ENCODE results near the gene PER1. TPM values are rescaled to one million over a fixed set of nuclear protein-coding genes. Genes with fewer than 3 reads are reported as not detected.
A peak's percentile ranks its signal among the peaks of the same experiment; 100 is the strongest.

Gene PER1
- total and polyA plus RNA-seq, 2 of the 13 experiments (the other 11 are each of a cell fraction or from before 2014, with no cell fraction given): 2.6 to 3.6 TPM

DNA sequence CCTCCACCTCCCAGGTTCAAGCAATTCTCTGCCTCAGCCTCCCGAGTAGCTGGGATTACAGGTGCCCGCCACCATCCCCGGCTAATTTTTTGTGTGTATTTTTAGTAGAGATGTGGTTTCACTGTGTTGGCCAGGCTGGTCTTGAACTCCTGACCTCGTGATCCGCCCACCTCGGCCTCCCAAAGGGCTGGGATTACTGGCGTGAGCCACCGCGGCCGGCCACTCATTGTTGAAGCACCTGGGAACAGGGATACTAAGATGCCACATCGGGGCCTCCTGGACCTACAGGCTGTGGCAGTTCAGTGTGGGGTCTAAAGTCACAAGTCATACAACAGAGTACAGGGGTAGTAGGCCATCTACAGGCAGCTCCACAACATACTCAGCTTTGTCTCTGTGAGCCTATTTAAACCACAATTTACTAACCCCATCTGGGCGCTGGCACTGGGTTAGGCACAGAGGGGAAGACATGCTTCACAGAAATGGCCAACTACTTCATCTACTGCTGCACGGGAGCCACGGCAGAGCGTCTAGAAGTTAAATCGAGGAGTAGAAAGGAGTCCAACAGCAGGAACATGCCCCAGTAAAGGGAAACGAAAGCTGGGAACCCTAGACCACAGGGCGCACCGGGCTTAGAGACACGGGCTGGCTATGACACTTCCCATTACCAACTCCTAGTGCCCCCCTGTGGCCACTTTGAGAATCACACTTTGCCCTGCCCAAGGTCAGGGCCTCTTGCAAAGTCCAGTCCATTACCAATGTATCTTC is 6.2 kb upstream of the PER1 start:
- no peaks in the 10 kb centered on the region; a peak in 1 of 5 replicates for H3K27me3 ChIP-seq (ENCODE audit: control insufficient read depth in 1 of 2, insufficient read depth in 2 of 2, low read length in 2 of 2)
- intact Hi-C loops (cut with micrococcal nuclease; ENCODE audit: unreplicated experiment) (loop anchor here (1.0 kb wide), 1 partner anchor 38 kb away; no protein-coding TSS in a partner anchor), in situ Hi-C loops (cut with HindIII; ENCODE audit: extremely low pct_ligation_motif_present, low pct_unique_long_range_greater_than_20kb) (loop anchor here (5.0 kb wide), 1 partner anchor 36 kb away; the partner anchor contains the start of gene HES7)
- peaks cover 1 to 7% of the 10 kb centered on the region in 2 experiments; a peak in 3 of 5 replicates for H3K36me3 ChIP-seq (replicated peaks in 1 of 2; ENCODE audit: control insufficient read depth in 1 of 2, insufficient read depth in 2 of 2, low read length in 2 of 2)
- H3K9me3 ChIP-seq (ENCODE audit: low read length): no peaks in the 10 kb centered on the region
- H3K4me3 ChIP-seq (replicated peaks in 1 of 3; ENCODE audit: insufficient read depth in 1 of 3, low read depth in 2 of 3, low read length in 3 of 3): no peak overlapping the region
- H3K4me1 ChIP-seq (ENCODE audit: insufficient read depth, low read length): peaks cover 59% of the 10 kb centered on the region
- H2AFZ ChIP-seq (ENCODE audit: low read length): no peak overlapping the region
- H3K9ac ChIP-seq (ENCODE audit: insufficient read depth, low read depth, low read length): no peak overlapping the region; the same call in 1 of the 2 replicates
- ATAC-seq (peak; percentile 31), FAIRE-seq (peak; percentile 64), DNase-seq (ENCODE audit: low spot score) (peak; percentile 81)
- ChIA-PET POLR2A (interaction anchor here (1.9 kb wide), 1 partner anchor 15 kb away, joined by 18 read pairs; no protein-coding TSS in a partner anchor), CTCF (ENCODE audit: low intra/inter-chr PET ratio, low total read pairs) (interaction anchor here (1.8 to 2.3 kb wide), 2 partner anchors 20 to 37 kb away, joined by 4 to 28 read pairs; no protein-coding TSS in a partner anchor)
- peaks cover 18% of the 10 kb centered on the region for H3K79me2 ChIP-seq (ENCODE audit: insufficient read depth, low read length)
- peak overlapping the region; percentile 64 for H3K4me2 ChIP-seq (ENCODE audit: low read depth, low read length)
- H4K20me1 ChIP-seq (ENCODE audit: insufficient read depth, low read length): no peaks in the 10 kb centered on the region
- BruUV-seq (replicated peaks): no TSS peak
- peak overlapping the region; percentile 73 for H3K27ac ChIP-seq (ENCODE audit: extremely low read length, insufficient read depth, low read length)
- WGBS (ENCODE audit: low lambda C conversion rate): 55% methylated on average over 11 of the region's 20 CpGs
- TF ChIP-seq SOX13 (IDR thresholded peaks at IDR 0.05) (no peak), SOX13 (CRISPR knock-in tag; conservative IDR thresholded peaks at IDR 0.05 in 1 of 2, IDR thresholded peaks at IDR 0.05 in 1 of 2) (0 out of 4 replicates have a peak, but pooled peaks of 1 of the 2 experiments have one; percentile 21), RARA (CRISPR knock-in tag; IDR thresholded peaks at IDR 0.05) (peak; percentile 55; the same call in 1 of the 2 replicates), CSRNP2 (CRISPR knock-in tag; conservative IDR thresholded peaks at IDR 0.05; ENCODE audit: low read depth) (no peak), ETV5 (CRISPR knock-in tag; IDR thresholded peaks at IDR 0.05; ENCODE audit: borderline replicate concordance) (no peak), SKI (IDR thresholded peaks at IDR 0.05; ENCODE audit: partially characterized antibody) (no peak), PATZ1 (CRISPR knock-in tag; IDR thresholded peaks at IDR 0.05) (peak; percentile 24; the same call in 1 of the 2 replicates), ZIK1 (CRISPR knock-in tag; IDR thresholded peaks at IDR 0.05; ENCODE audit: borderline replicate concordance, low read depth) (no peak), YEATS2 (CRISPR knock-in tag; IDR thresholded peaks at IDR 0.05; ENCODE audit: borderline replicate concordance) (0 out of 2 replicates have a peak, but pooled peaks have one; percentile 44), ZNF430 (CRISPR knock-in tag; IDR thresholded peaks at IDR 0.05) (0 out of 2 replicates have a peak, but pooled peaks have one; percentile 29), FOXK1 (CRISPR knock-in tag; IDR thresholded peaks at IDR 0.05; ENCODE audit: borderline replicate concordance, low read depth) (no peak), KLF13 (CRISPR knock-in tag; IDR thresholded peaks at IDR 0.05) (no peak), ELF3 (CRISPR knock-in tag; IDR thresholded peaks at IDR 0.05) (peak; percentile 23; the same call in 1 of the 2 replicates), EP300 (IDR thresholded peaks at IDR 0.05; ENCODE audit: low read depth in 2 of 2, low read length in 2 of 2) (no peak), EP300 (CRISPR knock-in tag; IDR thresholded peaks at IDR 0.05; ENCODE audit: borderline replicate concordance) (0 out of 2 replicates have a peak, but pooled peaks have one; percentile 22), DNMT1 (CRISPR knock-in tag; IDR thresholded peaks at IDR 0.05) (no peak), RAD51 (IDR thresholded peaks at IDR 0.05; ENCODE audit: borderline replicate concordance) (no peak)
- TF ChIP-seq, protein P1, sequence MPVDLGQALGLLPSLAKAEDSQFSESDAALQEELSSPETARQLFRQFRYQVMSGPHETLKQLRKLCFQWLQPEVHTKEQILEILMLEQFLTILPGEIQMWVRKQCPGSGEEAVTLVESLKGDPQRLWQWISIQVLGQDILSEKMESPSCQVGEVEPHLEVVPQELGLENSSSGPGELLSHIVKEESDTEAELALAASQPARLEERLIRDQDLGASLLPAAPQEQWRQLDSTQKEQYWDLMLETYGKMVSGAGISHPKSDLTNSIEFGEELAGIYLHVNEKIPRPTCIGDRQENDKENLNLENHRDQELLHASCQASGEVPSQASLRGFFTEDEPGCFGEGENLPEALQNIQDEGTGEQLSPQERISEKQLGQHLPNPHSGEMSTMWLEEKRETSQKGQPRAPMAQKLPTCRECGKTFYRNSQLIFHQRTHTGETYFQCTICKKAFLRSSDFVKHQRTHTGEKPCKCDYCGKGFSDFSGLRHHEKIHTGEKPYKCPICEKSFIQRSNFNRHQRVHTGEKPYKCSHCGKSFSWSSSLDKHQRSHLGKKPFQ (CRISPR knock-in tag; IDR thresholded peaks at IDR 0.05; ENCODE audit: insufficient replicate concordance): no peak

Measured in HepG2 (cell line).